HCT116 (cell line): ENCODE results near the gene MYCBP2. TPM values are rescaled to one million over a fixed set of nuclear protein-coding genes. Genes with fewer than 3 reads are reported as not detected.

ENCODE experiments used
- ATAC-seq: fragments of 200-7000 bp; cut with Tn5 transposase; 2 replicates; pipeline ENCODE4 v1.9.1; 2020; ENCODE audit warnings: mild to moderate bottlenecking, moderate library complexity
- BruUV-seq: library from RNA; stranded (reverse); fragments of 400-500 nt; replicated peaks from 2 replicates; lab custom pipeline; 2021; lab: Mats Ljungman, UMichigan
- CTCF ChIA-PET: fragments of 300-600 bp; sonication (Branson Sonifier 250); formaldehyde crosslinking; loops from one replicate; lab custom pipeline; 2021; ENCODE audit warnings: antibody characterized with exemption; lab: Charles Lee
- POLR2A ChIA-PET: fragments of 300-600, 350-600 bp; sonication (Branson Sonifier 250); formaldehyde crosslinking; loops from one replicate; lab custom pipeline; 2021; ENCODE audit warnings: antibody characterized with exemption; lab: Charles Lee
- RAD21 ChIA-PET, 2 experiments: fragments of 300-600 bp; sonication (Branson Sonifier 250); formaldehyde crosslinking; loops; one replicate each; lab custom pipeline; 2023; ENCODE audit warnings: low total read pairs in 2 of 2; ENCODE audit not compliant: uncharacterized antibody in 2 of 2, unreplicated experiment in 2 of 2, low non-redundant PET in 1 of 2; lab: Charles Lee
- DNase-seq: peaks from one replicate; pipeline ENCODE4 v3.0.0-alpha.2; 2010; ENCODE audit warnings: low read depth, low spot score
- H2AFZ ChIP-seq: fragments of 200-600 bp; shearing (Covaris generic), sonication (generic); 2 replicates; pipeline ENCODE4 v1.6.1; 2017; ENCODE audit warnings: low read depth, mixed run types, mixed read lengths, antibody characterized with exemption, low read length; ENCODE audit not compliant: poor library complexity, severe bottlenecking
- H3K27ac ChIP-seq: 2 replicates; pipeline ENCODE4 v1.5.1; 2012; ENCODE audit warnings: low read depth, low read length
- H3K27me3 ChIP-seq: fragments of 200-600 bp; sonication (generic); 2 replicates; pipeline ENCODE4 v1.6.1; 2016; ENCODE audit warnings: mixed run types, low read length, mixed read lengths; ENCODE audit not compliant: insufficient read depth
- H3K36me3 ChIP-seq, 2 experiments: fragments of 200-500 bp in 1 of 2; fragments of 200-600 bp in 1 of 2; sonication (Bioruptor generic) in 1 of 2; sonication (generic) in 1 of 2; 2 replicates each; pipeline versions ENCODE4 v1.5.1 to v1.6.1; 2014 to 2016; ENCODE audit warnings: low read length in 2 of 2, inconsistent platforms in 1 of 2, mixed read lengths in 1 of 2, mixed run types in 1 of 2; ENCODE audit not compliant: insufficient read depth in 2 of 2, control insufficient read depth in 1 of 2
- H3K4me1 ChIP-seq, 2 experiments: fragments of 200-600 bp in 1 of 2; sonication (generic) in 1 of 2; 2 replicates each; pipeline versions ENCODE4 v1.5.1 to v1.6.1; 2012 to 2017; ENCODE audit warnings: low read length in 2 of 2, inconsistent platforms in 1 of 2, mild to moderate bottlenecking in 1 of 2, mixed read lengths in 1 of 2, mixed run types in 1 of 2, moderate library complexity in 1 of 2; ENCODE audit not compliant: insufficient read depth in 2 of 2, control insufficient read depth in 1 of 2
- H3K4me2 ChIP-seq: fragments of 200-600 bp; sonication (generic); 2 replicates; pipeline ENCODE4 v1.6.1; 2017; ENCODE audit warnings: mixed run types, low read length, mixed read lengths
- H3K4me3 ChIP-seq, 2 experiments: fragments of 200-600 bp in 1 of 2; sonication (generic) in 1 of 2; replicated peaks in 1 of 2; 2 replicates each; pipeline ENCODE4 v1.5.1; 2011 to 2016; ENCODE audit warnings: low read length in 2 of 2, control low read depth in 1 of 2, low read depth in 1 of 2, mild to moderate bottlenecking in 1 of 2, mixed read lengths in 1 of 2, mixed run types in 1 of 2
- H3K79me2 ChIP-seq: fragments of 200-600 bp; sonication (generic); 2 replicates; pipeline ENCODE4 v1.6.1; 2017; ENCODE audit warnings: mild to moderate bottlenecking, mixed run types, low read length, moderate library complexity, mixed read lengths; ENCODE audit not compliant: insufficient read depth
- H3K9ac ChIP-seq: fragments of 200-600 bp; sonication (generic); 2 replicates; pipeline ENCODE4 v1.6.1; 2016; ENCODE audit warnings: low read length, mixed read lengths
- H3K9me2 ChIP-seq: fragments of 200-600 bp; sonication (generic), shearing (Covaris generic); 2 replicates; pipeline ENCODE4 v1.6.1; 2017; ENCODE audit warnings: mixed run types, mild to moderate bottlenecking, moderate library complexity; ENCODE audit not compliant: insufficient read depth
- H3K9me3 ChIP-seq, 2 experiments: fragments of 200-500 bp in 1 of 2; fragments of 200-600 bp in 1 of 2; sonication (Bioruptor generic) in 1 of 2; sonication (generic) in 1 of 2; 2 replicates each; pipeline ENCODE4 v1.6.1; 2014 to 2017; ENCODE audit warnings: low read length in 2 of 2, mixed read lengths in 2 of 2, inconsistent platforms in 1 of 2, low read depth in 1 of 2, mild to moderate bottlenecking in 1 of 2, mixed run types in 1 of 2, moderate library complexity in 1 of 2; ENCODE audit not compliant: control insufficient read depth in 1 of 2, insufficient read depth in 1 of 2
- H4K20me1 ChIP-seq: fragments of 200-600 bp; sonication (generic), shearing (Covaris generic); 2 replicates; pipeline ENCODE4 v1.6.1; 2017; ENCODE audit warnings: mixed run types, mild to moderate bottlenecking, moderate library complexity; ENCODE audit not compliant: insufficient read depth
- CTCF ChIP-seq, 3 experiments: fragments of 200-600 bp in 1 of 3; sonication (generic) in 1 of 3; IDR thresholded peaks in 2 of 3; conservative IDR thresholded peaks in 1 of 3; 2 replicates each; pipeline ENCODE4 v1.5.1; 2012 to 2017; ENCODE audit warnings: low read depth in 2 of 3, low read length in 2 of 3, antibody characterized with exemption in 1 of 3, borderline replicate concordance in 1 of 3, control low read depth in 1 of 3, mild to moderate bottlenecking in 1 of 3, mixed read lengths in 1 of 3, mixed run types in 1 of 3, moderate library complexity in 1 of 3; ENCODE audit not compliant: insufficient read depth in 1 of 3
- EZH2phosphoT487 ChIP-seq: fragments of 200-600 bp; IDR thresholded peaks from 2 replicates; pipeline ENCODE4 v1.6.1; 2018; ENCODE audit warnings: antibody characterized with exemption, borderline replicate concordance
- MAX ChIP-seq: IDR thresholded peaks from 2 replicates; pipeline ENCODE4 v1.6.1; 2012
- POLR2A ChIP-seq: IDR thresholded peaks from 2 replicates; pipeline ENCODE4 v1.7.0; 2011; ENCODE audit warnings: borderline replicate concordance; ENCODE audit not compliant: insufficient read depth, insufficient read length; ENCODE audit errors: extremely low read depth
- POLR2AphosphoS5 ChIP-seq: IDR thresholded peaks from 2 replicates; pipeline ENCODE4 v1.6.1; 2011; ENCODE audit warnings: mild to moderate bottlenecking, low read depth, low read length, moderate library complexity
- REST ChIP-seq: IDR thresholded peaks from 2 replicates; pipeline ENCODE4 v1.6.1; 2012; ENCODE audit warnings: low read depth
- SRF ChIP-seq: IDR thresholded peaks from 2 replicates; pipeline ENCODE4 v1.6.1; 2012; ENCODE audit warnings: low read depth
- TCF7L2 ChIP-seq: IDR thresholded peaks from 2 replicates; pipeline ENCODE4 v1.7.0; 2011; ENCODE audit warnings: borderline replicate concordance, inconsistent platforms; ENCODE audit not compliant: insufficient read depth, insufficient read length; ENCODE audit errors: extremely low read depth
- YY1 ChIP-seq: IDR thresholded peaks from 2 replicates; pipeline ENCODE4 v1.6.1; 2011; ENCODE audit warnings: low read length, low read depth, moderate library complexity, mild to moderate bottlenecking; ENCODE audit not compliant: insufficient replicate concordance; ENCODE audit errors: extremely low read depth
- ZNF274 ChIP-seq: fragments of 200-500 bp; sonication (Bioruptor generic); IDR thresholded peaks from 2 replicates; pipeline ENCODE4 v1.6.1; 2014; ENCODE audit warnings: mild to moderate bottlenecking, low read depth, low read length, inconsistent platforms
- intact Hi-C: fragments of 100-400 bp; cut with micrococcal nuclease; formaldehyde crosslinking; loops from 2 replicates; pipeline ENCODE4 v1.10.0; 2022
- total RNA-seq: library from RNA; stranded (reverse); gene quantifications from one replicate; pipeline ENCODE4 v1.2.1, GENCODE V29; 2021; ENCODE audit not compliant: unreplicated experiment

The MYCBP2 gene
- total RNA-seq, 1 experiment from 2014 or later: 48.5 TPM

- POLR2A ChIA-PET: no interaction called here
- no peaks in the 10 kb centered on the region for H3K27me3 ChIP-seq
- no peak overlapping the region for H3K27ac ChIP-seq
- no peaks in the 10 kb centered on the region for H3K9me2 ChIP-seq
- CTCF ChIA-PET: no interaction called here
- DNase-seq: no peak
- BruUV-seq: no TSS peak
- no peaks in the 10 kb centered on the region for H3K9me3 ChIP-seq
- H3K79me2 ChIP-seq: no peaks in the 10 kb centered on the region
- TF ChIP-seq TCF7L2: no peak
- no peak for TF ChIP-seq POLR2A
- no peak for TF ChIP-seq POLR2AphosphoS5
- TF ChIP-seq ZNF274: no peak
- no peak for TF ChIP-seq CTCF (IDR thresholded peaks at IDR 0.05 in 2 of 3, conservative IDR thresholded peaks at IDR 0.05 in 1 of 3; ENCODE audit: borderline replicate concordance in 1 of 3, insufficient read depth in 1 of 3, low read depth in 2 of 3, low read length in 2 of 3)
- TF ChIP-seq, all 23 proteins: peak for 0
- no peak overlapping the region for H3K4me2 ChIP-seq
- no peak overlapping the region for H2AFZ ChIP-seq
- H3K4me3 ChIP-seq: no peak overlapping the region
- no peak for ATAC-seq
- H3K4me1 ChIP-seq: no peaks in the 10 kb centered on the region
- no peaks in the 10 kb centered on the region for H3K36me3 ChIP-seq
- H3K9ac ChIP-seq: no peak overlapping the region
- intact Hi-C loops: no loop called here
- no peaks in the 10 kb centered on the region for H4K20me1 ChIP-seq
- RAD21 ChIA-PET: no interaction called here
Measured at GRCh38 chr13:77225946-77226345, 100.9 kb downstream of the MYCBP2 start.

GRCh38 chr13:77222909-77223308 is 104.0 kb downstream of the MYCBP2 start:
- DNase-seq (no peak), ATAC-seq (no peak)
- ChIA-PET RAD21 (no interaction called here), CTCF (no interaction called here), POLR2A (no interaction called here)
- no peaks in the 10 kb centered on the region for H4K20me1 ChIP-seq
- intact Hi-C loops: no loop called here
- no peaks in the 10 kb centered on the region for H3K9me2 ChIP-seq
- no peak overlapping the region for H3K27ac ChIP-seq
- no peak overlapping the region for H3K4me3 ChIP-seq
- H3K27me3 ChIP-seq: no peaks in the 10 kb centered on the region
- H2AFZ ChIP-seq: no peak overlapping the region
- BruUV-seq: no TSS peak
- H3K9me3 ChIP-seq: no peaks in the 10 kb centered on the region
- H3K4me2 ChIP-seq: no peak overlapping the region
- H3K36me3 ChIP-seq: no peaks in the 10 kb centered on the region
- H3K4me1 ChIP-seq: no peaks in the 10 kb centered on the region
- H3K79me2 ChIP-seq: no peaks in the 10 kb centered on the region
- no peak overlapping the region for H3K9ac ChIP-seq
- TF ChIP-seq MAX (no peak), EZH2phosphoT487 (no peak), REST (no peak), CTCF (IDR thresholded peaks at IDR 0.05 in 2 of 3, conservative IDR thresholded peaks at IDR 0.05 in 1 of 3; ENCODE audit: borderline replicate concordance in 1 of 3, insufficient read depth in 1 of 3, low read depth in 2 of 3, low read length in 2 of 3) (no peak), YY1 (no peak), SRF (no peak)
